Heart right ventricle (tissue), 16 donors: ENCODE results near the gene SLC9C1. TPM values are rescaled to one million over a fixed set of nuclear protein-coding genes. Genes with fewer than 3 reads are reported as not detected.

Experiments used
- ATAC-seq, 8 donors: fragments of 200-7000 bp; cut with Tn5 transposase; one replicate each; pipeline ENCODE4 v1.9.1; 2020; ENCODE audit warnings: mild to moderate bottlenecking in 8 of 8, moderate library complexity in 8 of 8, moderate number of reproducible peaks in 1 of 8
- DNase-seq, 2 donors: peaks; one replicate each; pipeline ENCODE4 v3.0.0-alpha.2; 2020
- H3K27ac ChIP-seq, 10 donors: fragments of 200-600 bp; sonication (generic) in 2 of 10; one replicate each; pipeline versions ENCODE4 v1.5.0 to v1.8.0; 2020 to 2022; ENCODE audit warnings: mild to moderate bottlenecking in 3 of 10
- H3K27me3 ChIP-seq, 7 donors: fragments of 200-600 bp; one replicate each; pipeline ENCODE4 v1.8.0; 2021 to 2022; ENCODE audit warnings: mild to moderate bottlenecking in 2 of 7
- H3K36me3 ChIP-seq, 9 donors: fragments of 200-600 bp; sonication (generic) in 1 of 9; one replicate each; pipeline versions ENCODE4 v1.5.0 to v1.8.0; 2020 to 2022; ENCODE audit warnings: mild to moderate bottlenecking in 2 of 9
- H3K4me1 ChIP-seq, 9 donors: fragments of 200-600 bp; sonication (generic) in 1 of 9; one replicate each; pipeline versions ENCODE4 v1.5.0 to v1.8.0; 2020 to 2022; ENCODE audit warnings: mild to moderate bottlenecking in 4 of 9
- H3K4me3 ChIP-seq, 10 donors: fragments of 200-600 bp; sonication (generic) in 2 of 10; one replicate each; pipeline versions ENCODE4 v1.5.0 to v1.8.0; 2020 to 2022; ENCODE audit warnings: mild to moderate bottlenecking in 7 of 10, moderate library complexity in 2 of 10
- H3K9me3 ChIP-seq, 11 donors: fragments of 200-600 bp in 10 of 11; sonication (generic) in 2 of 11; one replicate each; pipeline versions ENCODE4 v1.5.0 to v1.8.0; 2013 to 2022; ENCODE audit warnings: mild to moderate bottlenecking in 2 of 11, control low read depth in 1 of 11, moderate library complexity in 1 of 11
- CTCF ChIP-seq, 9 donors: fragments of 200-600 bp; sonication (generic) in 2 of 9; IDR thresholded peaks; one replicate each; pipeline versions ENCODE4 v1.5.0 to v1.8.0; 2021 to 2022; ENCODE audit warnings: antibody characterized with exemption in 9 of 9, mild to moderate bottlenecking in 5 of 9, moderate library complexity in 1 of 9
- WGBS, 2 donors: extraction: QIAGEN DNeasy Blood & Tissue Kit; methylation state at CpG; one replicate each; pipeline ENCODE4 v1.1.7; 2013; ENCODE audit warnings: inconsistent platforms in 1 of 2; 5-methylcytosine and 5-hydroxymethylcytosine counted together
- intact Hi-C, 10 donors: fragments of 100-400 bp; cut with DNase I; formaldehyde crosslinking; loops; one replicate each; pipeline versions ENCODE4 v1.11.1 to v1.14.2; 2022
- polyA plus RNA-seq, 2 donors: library from polyadenylated mRNA; stranded (reverse); fragments of 200-250 nt; gene quantifications; one replicate each; pipeline ENCODE4 v1.2.3, GENCODE V29; 2013
- total RNA-seq, 10 donors: library from RNA; stranded (reverse); fragmentation: NEBNext Ultra II Directional in 3 of 10; extraction: Animal tissue kit (Norgen Biotek cat#: 25700) in 3 of 10; gene quantifications; one replicate each; pipeline versions ENCODE4 v1.2.1 to v1.2.4, GENCODE V29; 2021 to 2023
- donor health status: Arrhythmogenic right ventricular cardiomyopathy.
- donor health status: ischemic (EF 13 %, LVEDD 7.1; RV severe dilation, severe dysfunction).
- donor health status: healthy with polysubstance abuse.
- donor health status: DM: no; HTN: yes; CAD: no.
- donor health status: DM: no; HTN: no; CAD: no.
- donor health status: ischemic (EF 25% LVEDD 6.9; RV normal size, moderate dysfunction).
- donor health status: ischemic (EF 25% LVEDD 5.7; RV mildly dilated, moderate dysfunction).
- donor health status: healthy.
- donor health status: DM: yes; HTN: yes; CAD: no.
- donor health status: Ischemic cardiomyopathy.
- donor health status: ischemic (EF 35%, LVEDD 5.7; RV mildly dilated, moderate dysfunction).
- donor health status: nonischemic (EF 11% LVEDD 7.7; RV severe dilation, severe dysfunction).
- donor health status: DM: yes; HTN: yes; CAD: no.
- donor health status: PGD.
- donor health status: ischemic (EF 29% LVEDD 5.4; RV normal size, mild dysfunction).
- donor health status: nonischemic (EF 23%, LVEDD 6.1; RV moderate dilation, normal function).

Gene SLC9C1
- total and polyA plus RNA-seq, 12 donors = 0.10 to 2.2 (median 1.5) TPM

- DNase-seq = no peak
- Histone ChIP-seq H3K4me3 (no peak overlapping the region), H3K27ac (no peak overlapping the region), H3K9me3 (no peaks in the 10 kb centered on the region), H3K36me3 (no peaks in the 10 kb centered on the region), H3K4me1 (peaks cover under 1 to 22% (median 11%) of the 10 kb centered on the region in 9 donors), H3K27me3 (peaks cover 0 to 25% (median 0%) of the 10 kb centered on the region in 7 donors)
- intact Hi-C loops = loop anchor here in 1 of 10 donors (5.0 kb wide), 1 partner anchor 1975 kb away; no protein-coding TSS in a partner anchor
- ATAC-seq = peak in 7 of 8 donors; percentile 31 to 96 (median 73)
- 25 to 35% methylated on average over 4 of the region's 4 CpGs for WGBS, 2 donors
- no peak for TF ChIP-seq CTCF (IDR thresholded peaks at IDR 0.05)
Measured at GRCh38 chr3:112097378-112097777, 196.6 kb downstream of the SLC9C1 start.

GRCh38 chr3:112096176-112096575 lies 197.8 kb downstream of the SLC9C1 start:
- Histone ChIP-seq H3K27ac (no peak overlapping the region), H3K9me3 (no peaks in the 10 kb centered on the region), H3K27me3 (peaks cover 0 to 31% (median 0%) of the 10 kb centered on the region in 7 donors), H3K36me3 (no peaks in the 10 kb centered on the region), H3K4me3 (no peak overlapping the region), H3K4me1 (peaks cover 4 to 34% (median 11%) of the 10 kb centered on the region in 9 donors)
- DNase-seq (no peak), ATAC-seq (no peak)
- intact Hi-C loops = loop anchor here in 1 of 10 donors (5.0 kb wide), 1 partner anchor 1974 kb away; no protein-coding TSS in a partner anchor
- 91 to 93% methylated on average over 2 of the region's 2 CpGs for WGBS, 2 donors
- TF ChIP-seq CTCF (IDR thresholded peaks at IDR 0.05) = no peak

- Histone ChIP-seq H3K9me3 (no peaks in the 10 kb centered on the region), H3K4me3 (no peak overlapping the region), H3K36me3 (no peaks in the 10 kb centered on the region), H3K27me3 (peaks cover 0 to 33% (median 0%) of the 10 kb centered on the region in 7 donors), H3K4me1 (peaks cover 4 to 38% (median 15%) of the 10 kb centered on the region in 9 donors), H3K27ac (no peak overlapping the region)
- no peak for TF ChIP-seq CTCF (IDR thresholded peaks at IDR 0.05)
- ATAC-seq = no peak
- 50 to 71% methylated on average over 2 of the region's 2 CpGs for WGBS, 2 donors
- no peak for DNase-seq
- intact Hi-C loops = loop anchor here in 1 of 10 donors (5.0 kb wide), 1 partner anchor 1973 kb away; no protein-coding TSS in a partner anchor
Measured at GRCh38 chr3:112095731-112096130, 198.3 kb downstream of the SLC9C1 start.

GRCh38 chr3:112093180-112093522 lies 200.9 kb downstream of the SLC9C1 start:
- Histone ChIP-seq H3K4me3 (peak overlapping the region in 6 of 10 donors; percentile 2 to 31 (median 12)), H3K27me3 (peaks cover 0 to 54% (median 0%) of the 10 kb centered on the region in 7 donors), H3K27ac (peak overlapping the region; percentile 54 to 87 (median 76)), H3K4me1 (peaks cover 6 to 45% (median 22%) of the 10 kb centered on the region in 9 donors), H3K9me3 (no peaks in the 10 kb centered on the region), H3K36me3 (no peaks in the 10 kb centered on the region)
- intact Hi-C loops = no loop called here
- no peak for TF ChIP-seq CTCF (IDR thresholded peaks at IDR 0.05)
- DNase-seq (no peak), ATAC-seq (peak in 5 of 8 donors; percentile 4 to 20 (median 7))
